Esophagus (tissue), 2 donors: ENCODE data around the gene TSGA10IP. TPM values are rescaled to one million over a fixed set of nuclear protein-coding genes. Genes with fewer than 3 reads are reported as not detected.

Experiments
- H3K27ac ChIP-seq, 2 donors: one replicate each; pipeline ENCODE4 v1.5.1; 2013; ENCODE audit warnings: low read depth in 2 of 2, mild to moderate bottlenecking in 2 of 2, inconsistent platforms in 1 of 2, low read length in 1 of 2, moderate library complexity in 1 of 2
- H3K27me3 ChIP-seq, 2 donors: one replicate each; pipeline ENCODE4 v1.6.1; 2013; ENCODE audit warnings: low read length in 2 of 2, control low read depth in 1 of 2, mild to moderate bottlenecking in 1 of 2; ENCODE audit not compliant: insufficient read depth in 2 of 2, control insufficient read depth in 1 of 2
- H3K36me3 ChIP-seq, 2 donors: one replicate each; pipeline ENCODE4 v1.6.1; 2013; ENCODE audit warnings: low read length in 1 of 2; ENCODE audit not compliant: control insufficient read depth in 2 of 2, insufficient read depth in 2 of 2
- H3K4me1 ChIP-seq, 2 donors: one replicate each; pipeline ENCODE4 v1.6.1; 2013; ENCODE audit warnings: low read length in 1 of 2; ENCODE audit not compliant: control insufficient read depth in 2 of 2, insufficient read depth in 2 of 2
- H3K4me3 ChIP-seq, 2 donors: one replicate each; pipeline ENCODE4 v1.5.1; 2013; ENCODE audit warnings: low read length in 2 of 2, mild to moderate bottlenecking in 2 of 2, low read depth in 1 of 2, moderate library complexity in 1 of 2
- H3K9me3 ChIP-seq, 2 donors: one replicate each; pipeline ENCODE4 v1.6.1; 2013; ENCODE audit warnings: mild to moderate bottlenecking in 2 of 2, low read depth in 1 of 2, low read length in 1 of 2, moderate library complexity in 1 of 2; ENCODE audit not compliant: control insufficient read depth in 2 of 2, insufficient read depth in 1 of 2
- WGBS, 2 donors: extraction: QIAGEN DNeasy Blood & Tissue Kit; methylation state at CpG; one replicate each; pipeline ENCODE4 v1.1.7; 2013; 5-methylcytosine and 5-hydroxymethylcytosine counted together
- polyA plus RNA-seq, 2 donors: library from polyadenylated mRNA; stranded (reverse); fragments of 200-250 nt; gene quantifications; one replicate each; pipeline ENCODE4 v1.2.3, GENCODE V29; 2013
- donor health status: healthy with polysubstance abuse.
- donor health status: Bipolar disorder and iron deficiency.

Gene TSGA10IP
- not detected for polyA plus RNA-seq

- H3K4me1 ChIP-seq: no peaks in the 10 kb centered on the region
- WGBS, 2 donors: 75 to 77% methylated on average over 13 of the region's 13 CpGs
Measured at GRCh38 chr11:65945430-65945911, at the start of gene TSGA10IP. Gene TSGA10IP, plus strand, starts transcription at chr11:65945480. Its CDS starts 196 bp downstream, at chr11:65945676.

GRCh38 chr11:65895482-65895981, 49.7 kb upstream of the TSGA10IP start:
- H3K27me3 ChIP-seq: no peaks in the 10 kb centered on the region
- H3K9me3 ChIP-seq: no peaks in the 10 kb centered on the region
- H3K27ac ChIP-seq: no peak overlapping the region
- no peaks in the 10 kb centered on the region for H3K36me3 ChIP-seq
- WGBS, 2 donors: 86 to 88% methylated on average over 5 of the region's 5 CpGs
- H3K4me1 ChIP-seq: peaks cover 7 to 15% of the 10 kb centered on the region in 2 donors
- H3K4me3 ChIP-seq: no peak overlapping the region

More at GRCh38 chr11:65945430-65945911, at the start of gene TSGA10IP:
- Histone ChIP-seq H3K27me3 (no peaks in the 10 kb centered on the region), H3K9me3 (no peaks in the 10 kb centered on the region), H3K4me3 (no peak within 1 kb of the TSS), H3K27ac (no peak within 1 kb of the TSS), H3K36me3 (no peaks in the 10 kb centered on the region)

- Histone ChIP-seq H3K9me3 (no peaks in the 10 kb centered on the region), H3K36me3 (no peaks in the 10 kb centered on the region), H3K27me3 (no peaks in the 10 kb centered on the region), H3K4me1 (peaks cover 7 to 13% of the 10 kb centered on the region in 2 donors), H3K27ac (no peak overlapping the region), H3K4me3 (no peak overlapping the region)
- 87 to 91% methylated on average over 14 of the region's 14 CpGs for WGBS, 2 donors
Measured at GRCh38 chr11:65896034-65896999, 49.0 kb upstream of the TSGA10IP start.

- WGBS, 2 donors: 72 to 81% methylated on average over 4 of the region's 4 CpGs
- H3K4me1 ChIP-seq: peaks cover 2 to 8% of the 10 kb centered on the region in 2 donors
- no peak overlapping the region for H3K27ac ChIP-seq
- H3K4me3 ChIP-seq: no peak overlapping the region
- no peaks in the 10 kb centered on the region for H3K36me3 ChIP-seq
- no peaks in the 10 kb centered on the region for H3K9me3 ChIP-seq
- H3K27me3 ChIP-seq: no peaks in the 10 kb centered on the region
Measured at GRCh38 chr11:65897020-65897471, 48.2 kb upstream of the TSGA10IP start.

GRCh38 chr11:65898656-65899355, 46.5 kb upstream of the TSGA10IP start:
- Histone ChIP-seq H3K4me1 (peaks cover 2 to 10% of the 10 kb centered on the region in 2 donors), H3K27me3 (no peaks in the 10 kb centered on the region), H3K27ac (peak overlapping the region; percentile 40 to 96), H3K4me3 (peak overlapping the region; percentile 59 to 69), H3K9me3 (no peaks in the 10 kb centered on the region), H3K36me3 (no peaks in the 10 kb centered on the region)
- WGBS, 2 donors: 23 to 30% methylated on average over 21 to 28 of the region's 28 CpGs

GRCh38 chr11:65899356-65900124, 45.7 kb upstream of the TSGA10IP start:
- peaks cover 0 to 10% of the 10 kb centered on the region in 2 donors for H3K4me1 ChIP-seq
- H3K27me3 ChIP-seq: no peaks in the 10 kb centered on the region
- peak overlapping the region; percentile 89 to 96 for H3K27ac ChIP-seq
- WGBS, 2 donors: 1 to 2% methylated on average over 57 to 78 of the region's 78 CpGs
- H3K36me3 ChIP-seq: no peaks in the 10 kb centered on the region
- peak overlapping the region; percentile 59 to 69 for H3K4me3 ChIP-seq
- no peaks in the 10 kb centered on the region for H3K9me3 ChIP-seq

- H3K27me3 ChIP-seq: no peaks in the 10 kb centered on the region
- peak within 1 kb of the TSS; percentile 59 to 69 for H3K4me3 ChIP-seq
- H3K27ac ChIP-seq: peak within 1 kb of the TSS; percentile 89 to 96
- WGBS, 2 donors: 2% methylated on average over 69 to 80 of the region's 80 CpGs
- no peaks in the 10 kb centered on the region for H3K9me3 ChIP-seq
- H3K4me1 ChIP-seq: peaks cover 0 to 10% of the 10 kb centered on the region in 2 donors
- no peaks in the 10 kb centered on the region for H3K36me3 ChIP-seq
Measured at GRCh38 chr11:65900125-65900898, 45.0 kb upstream of the TSGA10IP start, which contains the start of gene FOSL1. Gene FOSL1, minus strand, starts transcription at chr11:65900388. Its CDS starts 49 bp downstream, at chr11:65900339.

- Histone ChIP-seq H3K27me3 (no peaks in the 10 kb centered on the region), H3K36me3 (no peaks in the 10 kb centered on the region), H3K27ac (peak overlapping the region; percentile 89 to 96), H3K4me3 (peak overlapping the region in 1 of 2 donors; percentile 69), H3K9me3 (no peaks in the 10 kb centered on the region), H3K4me1 (peaks cover 0 to 10% of the 10 kb centered on the region in 2 donors)
- WGBS, 2 donors: 72 to 76% methylated on average over 11 of the region's 11 CpGs
Measured at GRCh38 chr11:65900899-65901180, 44.4 kb upstream of the TSGA10IP start.
